Left lung (tissue), 10 donors: ENCODE data around the gene HIBADH. TPM values are rescaled to one million over a fixed set of nuclear protein-coding genes. Genes with fewer than 3 reads are reported as not detected.

Experiments
- ATAC-seq: fragments of 200-7000 bp; cut with Tn5 transposase; one replicate; pipeline ENCODE4 v1.9.1; 2020; ENCODE audit warnings: moderate library complexity
- DNase-seq, 4 donors: peaks; one replicate each; pipeline ENCODE4 v3.0.0-alpha.2; 2013 to 2020
- H3K27ac ChIP-seq, 2 donors: fragments of 200-600 bp; sonication (generic) in 1 of 2; one replicate each; pipeline versions ENCODE4 v1.5.0 to v1.8.0; 2020 to 2021
- H3K27me3 ChIP-seq, 2 donors: fragments of 200-600 bp; sonication (generic) in 1 of 2; one replicate each; pipeline versions ENCODE4 v1.5.0 to v1.8.0; 2020 to 2021
- H3K36me3 ChIP-seq, 2 donors: fragments of 200-600 bp; sonication (generic) in 1 of 2; one replicate each; pipeline versions ENCODE4 v1.5.0 to v1.8.0; 2020 to 2021
- H3K4me1 ChIP-seq, 2 donors: fragments of 200-600 bp; one replicate each; pipeline ENCODE4 v1.8.0; 2021
- H3K4me3 ChIP-seq, 2 donors: fragments of 200-600 bp; sonication (generic) in 1 of 2; one replicate each; pipeline versions ENCODE4 v1.5.0 to v1.8.0; 2020 to 2021; ENCODE audit warnings: mild to moderate bottlenecking in 1 of 2
- H3K9me3 ChIP-seq, 2 donors: fragments of 200-600 bp; sonication (generic) in 1 of 2; one replicate each; pipeline versions ENCODE4 v1.5.0 to v1.8.0; 2020 to 2021
- CTCF ChIP-seq, 2 donors: fragments of 200-600 bp; sonication (generic) in 1 of 2; IDR thresholded peaks; one replicate each; pipeline versions ENCODE4 v1.5.0 to v1.8.0; 2021; ENCODE audit warnings: antibody characterized with exemption in 2 of 2
- intact Hi-C, 2 donors: fragments of 100-400 bp; cut with DNase I; formaldehyde crosslinking; loops; one replicate each; pipeline versions ENCODE4 v1.11.2 to v1.14.2; 2022
- polyA plus RNA-seq, 6 donors: library from polyadenylated mRNA; unstranded; fragments of 120-200 nt; gene quantifications; one replicate each; pipeline ENCODE4 v1.2.1, GENCODE V29; 2013; ENCODE audit not compliant: insufficient read length in 6 of 6
- total RNA-seq, 2 donors: library from RNA; stranded (reverse); fragmentation: NEBNext Ultra II Directional; extraction: Animal tissue kit (Norgen Biotek cat#: 25700); gene quantifications; one replicate each; pipeline ENCODE4 v1.2.1, GENCODE V29; 2021
- donor health status: DM: no; HTN: yes; CAD: no.
- donor health status: DM: no; HTN: no; CAD: no.

The HIBADH gene
- total and polyA plus RNA-seq, 8 donors: 20.8 to 63.3 (median 49.4) TPM

DNA sequence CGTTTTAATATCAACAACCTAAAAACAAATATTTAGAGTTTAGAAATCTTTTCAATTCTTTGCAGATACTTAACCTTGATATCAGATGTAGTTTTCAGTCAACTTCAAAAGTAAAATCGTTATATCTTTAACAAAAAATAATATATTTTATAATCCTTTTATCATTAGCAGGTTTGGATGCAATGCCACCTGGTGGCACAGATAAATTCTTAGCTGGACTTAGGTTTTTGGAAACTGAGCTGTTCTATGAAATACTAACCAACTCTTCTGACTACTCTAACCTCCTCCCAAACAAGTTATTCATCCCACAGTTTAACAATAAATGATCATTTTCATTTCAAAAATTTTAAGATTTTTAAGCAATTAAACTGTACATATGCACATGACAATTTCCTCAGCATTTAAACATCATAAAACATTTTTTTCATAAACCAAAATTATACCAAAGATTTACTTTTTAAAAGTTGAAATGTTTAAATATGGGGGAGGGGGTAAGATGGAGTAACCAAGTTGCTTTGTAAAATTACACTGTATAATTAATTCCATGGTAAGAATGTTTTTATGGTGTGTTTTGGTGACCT is 56.9 kb downstream of the HIBADH start:
- Histone ChIP-seq H3K9me3 (no peaks in the 10 kb centered on the region), H3K36me3 (no peaks in the 10 kb centered on the region), H3K4me3 (no peak overlapping the region), H3K27ac (no peak overlapping the region), H3K4me1 (peaks cover 0 to 9% of the 10 kb centered on the region in 2 donors), H3K27me3 (no peaks in the 10 kb centered on the region)
- DNase-seq: peak in 1 of 4 donors; percentile 35
- ATAC-seq: peak; percentile 61
- TF ChIP-seq CTCF (IDR thresholded peaks at IDR 0.05): peak in 1 of 2 donors; percentile 16
- intact Hi-C loops: no loop called here

GRCh38 chr7:27605283-27605682 is 57.4 kb downstream of the HIBADH start:
- DNase-seq: no peak
- Histone ChIP-seq H3K4me1 (peaks cover 0 to 5% of the 10 kb centered on the region in 2 donors), H3K4me3 (no peak overlapping the region), H3K9me3 (no peaks in the 10 kb centered on the region), H3K27ac (no peak overlapping the region), H3K27me3 (no peaks in the 10 kb centered on the region), H3K36me3 (no peaks in the 10 kb centered on the region)
- ATAC-seq: no peak
- TF ChIP-seq CTCF (IDR thresholded peaks at IDR 0.05): no peak
- intact Hi-C loops: no loop called here

GRCh38 chr7:27603813-27604212 is 58.9 kb downstream of the HIBADH start:
- no peak for TF ChIP-seq CTCF (IDR thresholded peaks at IDR 0.05)
- H3K9me3 ChIP-seq: no peaks in the 10 kb centered on the region
- H3K27ac ChIP-seq: no peak overlapping the region
- no peaks in the 10 kb centered on the region for H3K36me3 ChIP-seq
- H3K4me1 ChIP-seq: peaks cover 0 to 5% of the 10 kb centered on the region in 2 donors
- H3K4me3 ChIP-seq: no peak overlapping the region
- peak in 1 of 4 donors; percentile 42 for DNase-seq
- H3K27me3 ChIP-seq: no peaks in the 10 kb centered on the region
- no peak for ATAC-seq
- intact Hi-C loops: no loop called here

DNA sequence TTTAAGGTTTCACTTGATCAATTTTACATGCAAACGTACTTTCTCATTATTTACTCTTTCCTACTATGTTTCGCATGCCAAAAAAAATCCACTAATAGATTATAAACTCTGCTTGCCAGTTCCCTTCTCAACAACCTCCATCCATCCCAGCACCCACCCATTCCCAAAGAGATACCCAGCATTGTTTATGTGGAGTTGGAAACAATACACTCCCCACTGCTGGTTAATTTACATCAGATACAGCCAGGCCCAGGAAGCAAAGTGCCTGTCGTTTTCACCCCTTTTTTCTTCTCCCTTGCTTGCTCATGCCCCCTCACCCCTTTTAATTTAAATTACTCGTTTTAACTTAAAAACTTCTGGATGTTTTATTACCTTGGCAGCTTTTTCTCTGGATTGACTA is 59.9 kb downstream of the HIBADH start:
- intact Hi-C loops: no loop called here
- H3K27ac ChIP-seq: no peak overlapping the region

GRCh38 chr7:27601217-27601616 is 61.5 kb downstream of the HIBADH start:
- Histone ChIP-seq H3K4me3 (no peak overlapping the region), H3K9me3 (no peaks in the 10 kb centered on the region), H3K36me3 (no peaks in the 10 kb centered on the region), H3K27ac (no peak overlapping the region), H3K4me1 (no peaks in the 10 kb centered on the region), H3K27me3 (no peaks in the 10 kb centered on the region)
- DNase-seq (no peak), ATAC-seq (no peak)
- no peak for TF ChIP-seq CTCF (IDR thresholded peaks at IDR 0.05)
- intact Hi-C loops: no loop called here

More for the DNA sequence above, 59.9 kb downstream of the HIBADH start:
- Histone ChIP-seq H3K4me1 (peaks cover 0 to 5% of the 10 kb centered on the region in 2 donors), H3K27me3 (no peaks in the 10 kb centered on the region), H3K36me3 (no peaks in the 10 kb centered on the region), H3K9me3 (no peaks in the 10 kb centered on the region), H3K4me3 (no peak overlapping the region)
- no peak for TF ChIP-seq CTCF (IDR thresholded peaks at IDR 0.05)
- ATAC-seq (no peak), DNase-seq (no peak)
